ENCODE results near the gene PPP2R2D. TPM values are rescaled to one million over a fixed set of nuclear protein-coding genes. Genes with fewer than 3 reads are reported as not detected.

PPP2R2D gene
- total RNA-seq, 1 experiment from 2014 or later: 35.1 TPM

GRCh38 chr10:131852176-131852822 is 48.5 kb upstream of the PPP2R2D start:
- Mint-ChIP-seq H3K4me1 (no peaks in the 10 kb centered on the region), H3K9me3 (peaks cover 6 to 7% of the 10 kb centered on the region in 2 experiments; a peak in 3 of 5 replicates), H3K27ac (no peak overlapping the region), H3K4me3 (no peak overlapping the region), H3K36me3 (ENCODE audit: insufficient read depth in 1 of 3, low read depth in 3 of 3) (no peaks in the 10 kb centered on the region; a peak in 1 of 7 replicates), H3K27me3 (ENCODE audit: low read depth) (no peaks in the 10 kb centered on the region)
- Histone ChIP-seq H3K18ac (ENCODE audit: insufficient read length, low read depth, low read length) (no peak overlapping the region), H2BK20ac (ENCODE audit: low read depth, low read length, poor library complexity, severe bottlenecking) (no peak overlapping the region), H3K4ac (ENCODE audit: low read depth, low read length) (no peak overlapping the region), H3K27me3 (ENCODE audit: insufficient read depth, low read length) (no peaks in the 10 kb centered on the region), H3K4me1 (ENCODE audit: insufficient read depth, low read length) (no peaks in the 10 kb centered on the region), H3K4me2 (ENCODE audit: insufficient read depth, insufficient read length, low read length) (no peak overlapping the region), H4K5ac (ENCODE audit: insufficient read length, low read depth, low read length) (no peak overlapping the region), H3K79me2 (ENCODE audit: insufficient read depth, low read length) (no peaks in the 10 kb centered on the region), H3K23ac (ENCODE audit: insufficient read length, low read depth, low read length) (no peak overlapping the region), H2BK5ac (ENCODE audit: insufficient read length, low read length) (no peak overlapping the region), H4K8ac (replicated peaks; ENCODE audit: insufficient read length, low read depth, low read length) (no peak overlapping the region), H3K79me1 (ENCODE audit: insufficient read depth, low read depth, low read length, poor library complexity, severe bottlenecking) (no peaks in the 10 kb centered on the region), H3K14ac (ENCODE audit: insufficient read depth, low read length) (no peak overlapping the region), H4K91ac (ENCODE audit: insufficient read length, low read depth, low read length) (no peak overlapping the region), H3K9ac (ENCODE audit: extremely low read depth, insufficient read length, low read length) (no peak overlapping the region), H2AK5ac (ENCODE audit: insufficient read length, low read length) (no peak overlapping the region), H3K56ac (ENCODE audit: insufficient read length, low read depth, low read length) (no peak overlapping the region), H2BK120ac (ENCODE audit: low read depth, low read length, poor library complexity, severe bottlenecking) (no peak overlapping the region), H3K9me3 (ENCODE audit: control insufficient read depth, low read depth, low read length) (no peaks in the 10 kb centered on the region), H3K23me2 (ENCODE audit: insufficient read length, low read depth, low read length, poor library complexity, severe bottlenecking) (no peaks in the 10 kb centered on the region), H2BK12ac (ENCODE audit: insufficient read length, low read depth, low read length) (no peak overlapping the region), H3K27ac (ENCODE audit: insufficient read length, low read depth, low read length) (no peak overlapping the region), H4K20me1 (ENCODE audit: control insufficient read depth, insufficient read depth, insufficient read length) (no peaks in the 10 kb centered on the region), H2BK15ac (ENCODE audit: low read depth, low read length) (no peak overlapping the region), H3T11ph (ENCODE audit: low read length) (no peak overlapping the region), H2AFZ (ENCODE audit: low read length) (no peak overlapping the region)
- DNase-seq: peak; percentile 17
- WGBS (ENCODE audit: extremely low coverage, insufficient read length, low lambda C conversion rate): no CpG with 5 or more reads among the region's 32 CpGs
- TF ChIP-seq CTCF (conservative IDR thresholded peaks at IDR 0.05): no peak
